HG03342 (cell line): Measurements from ENCODE around the gene ITPRID1.
"Not testable (repeated sequence)": the region's sequence is repeated elsewhere in the genome, so short reads cannot be mapped to it uniquely, and the experiment has no call there.

Experiments used
- ATAC-seq: cut with Tn5 transposase; IDR thresholded peaks from one replicate; pipeline ENCODE4 v1.9.1; 2021; ENCODE audit warnings: mild to moderate bottlenecking, moderate library complexity; ENCODE audit not compliant: unreplicated experiment

Gene ITPRID1

DNA sequence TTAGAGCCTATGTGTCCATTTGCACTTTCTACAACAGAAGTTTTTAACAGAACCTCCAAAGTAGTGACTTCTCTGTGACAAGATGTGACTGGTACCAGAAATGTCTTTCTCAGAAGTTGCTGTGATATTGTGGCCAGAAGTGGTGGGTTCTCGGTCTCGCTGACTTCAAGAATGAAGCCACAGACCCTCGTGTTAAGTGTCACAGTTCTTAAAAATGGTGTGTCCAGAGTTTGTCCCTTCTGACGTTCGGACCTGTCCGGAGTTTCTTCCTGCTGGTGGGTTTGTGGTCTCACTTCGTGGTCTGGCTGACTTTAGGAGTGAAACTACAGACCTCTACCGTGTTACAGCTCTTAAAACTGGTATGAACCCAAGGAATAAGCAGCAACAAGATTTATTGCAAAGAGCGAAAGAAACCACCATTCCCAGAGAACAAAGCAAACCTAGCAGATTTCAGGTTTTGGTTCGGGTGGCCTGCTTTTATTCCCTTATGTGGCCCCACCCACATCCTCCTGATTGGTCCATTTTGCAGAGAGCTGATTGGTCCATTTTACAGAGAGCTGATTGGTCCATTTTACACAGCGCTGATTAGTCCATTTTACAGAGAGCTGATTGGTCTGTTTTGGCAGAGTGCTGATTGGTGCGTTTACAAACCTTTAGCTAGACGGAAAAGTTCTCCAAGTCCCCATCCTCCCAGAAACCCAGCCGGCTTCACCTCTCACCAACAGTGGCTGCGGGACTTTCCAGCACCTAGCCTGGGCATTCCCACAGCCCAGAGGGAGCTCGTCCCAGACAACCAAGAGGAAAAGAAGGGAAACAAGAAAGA lies 3.0 kb downstream of the ITPRID1 start:
- ATAC-seq = no peak

DNA sequence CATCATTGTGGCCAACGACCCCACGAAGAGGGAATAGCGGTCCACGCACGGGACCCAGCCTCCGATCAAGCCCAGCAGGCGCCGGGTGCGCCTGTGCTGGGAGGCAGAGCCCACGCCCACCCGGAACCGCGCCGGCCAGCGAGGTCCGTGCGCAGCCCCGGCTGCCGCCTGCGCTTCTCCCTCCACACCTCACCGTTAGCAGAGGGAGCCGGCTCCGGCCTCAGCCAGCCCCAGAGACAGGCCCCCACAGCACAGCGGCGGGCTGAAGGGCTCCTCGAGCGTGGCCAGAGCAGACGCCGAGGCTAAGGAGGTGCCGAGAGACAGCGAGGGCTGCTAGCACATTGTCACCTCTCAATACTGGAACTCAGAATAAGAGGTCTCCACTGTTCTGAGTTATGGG lies 3.6 kb downstream of the ITPRID1 start:
- ATAC-seq = no peak

DNA sequence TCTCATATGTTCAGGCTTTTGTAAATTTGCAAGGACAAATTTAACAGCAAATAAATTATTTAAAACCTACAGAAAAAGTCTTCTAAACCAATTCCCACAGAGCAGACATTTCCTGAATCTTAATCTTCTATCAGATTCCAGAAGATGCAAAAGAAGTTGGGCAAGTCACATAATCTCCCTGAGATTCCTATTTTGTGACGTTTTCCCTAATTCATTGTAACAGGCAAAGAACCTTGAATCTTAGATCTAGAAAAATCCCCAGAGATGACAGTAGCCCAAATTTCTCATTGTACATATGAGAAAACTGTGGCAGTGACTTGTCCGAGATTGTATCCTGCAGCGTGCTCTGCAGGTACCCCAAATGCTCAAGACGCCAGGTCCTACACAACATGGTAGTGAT lies 4.9 kb downstream of the ITPRID1 start:
- ATAC-seq = no peak

DNA sequence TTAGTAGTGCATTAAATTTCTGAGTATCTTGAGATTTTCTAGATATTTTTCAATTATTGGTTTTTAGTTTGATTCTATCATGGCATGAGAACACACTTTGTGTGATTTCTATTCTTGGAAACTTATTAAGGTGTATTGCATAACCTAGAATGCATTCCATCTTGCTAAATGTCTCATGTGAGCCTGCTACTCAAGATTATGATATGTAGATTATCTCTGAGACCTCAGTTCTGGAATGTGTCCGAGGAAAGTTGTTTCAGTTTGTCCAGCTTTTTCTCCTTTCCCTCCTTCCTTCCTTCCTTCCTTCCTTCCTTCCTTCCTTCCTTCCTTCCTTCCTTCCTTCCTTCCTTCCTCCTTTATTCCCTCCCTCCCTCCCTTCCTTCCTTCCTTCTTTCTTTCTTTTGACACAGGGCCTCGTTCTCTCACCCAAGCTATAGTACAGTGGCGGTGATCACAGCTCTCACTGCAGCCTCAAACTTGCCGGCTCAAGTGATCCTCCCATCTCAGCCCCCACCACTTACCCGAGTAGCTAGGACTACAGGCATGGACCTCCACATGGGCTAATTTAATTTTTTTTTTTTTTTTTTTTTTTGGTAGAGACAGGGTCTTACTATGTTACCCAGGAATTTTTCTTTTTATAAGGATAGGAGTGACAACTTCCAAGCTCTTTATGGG lies 7.6 kb downstream of the ITPRID1 start:
- no peak for ATAC-seq

DNA sequence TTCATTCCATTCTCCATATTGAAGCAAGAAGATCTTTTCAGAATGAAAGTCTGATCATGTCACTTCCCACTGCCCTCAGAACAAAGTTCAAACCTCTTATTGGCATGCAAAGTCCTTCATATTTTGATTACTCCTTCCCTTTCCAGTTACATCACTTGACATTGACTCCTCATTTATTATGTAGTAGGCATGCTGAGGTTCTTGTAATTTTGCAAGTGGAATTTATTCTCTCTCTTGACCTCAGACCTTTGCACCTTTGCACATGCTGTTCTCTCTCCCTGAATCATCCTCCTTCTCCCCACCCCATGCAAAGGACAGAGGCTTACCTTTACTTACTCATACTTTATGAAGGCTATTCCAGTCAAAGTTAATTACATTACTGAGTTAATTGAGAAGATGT lies 13.0 kb downstream of the ITPRID1 start:
- no peak for ATAC-seq

DNA sequence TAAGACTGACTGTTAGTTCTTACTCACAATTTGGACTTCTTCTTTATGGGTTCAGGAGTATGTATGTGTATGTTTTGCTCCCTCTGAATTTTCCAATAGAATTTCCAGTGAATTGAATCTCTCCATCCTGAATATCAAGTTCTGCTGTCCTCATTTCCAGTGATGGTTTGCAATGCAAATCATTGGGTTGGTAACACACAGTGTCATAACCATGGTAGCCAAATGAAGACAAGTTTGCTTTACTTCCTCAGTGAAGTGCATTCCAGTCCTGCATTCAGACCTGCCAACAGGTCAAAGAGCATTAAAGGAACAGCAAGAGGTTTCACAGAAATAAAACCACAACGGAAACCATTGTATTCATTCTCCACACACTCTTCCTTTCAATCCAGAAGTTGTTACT lies 15.2 kb downstream of the ITPRID1 start:
- ATAC-seq = no peak

DNA sequence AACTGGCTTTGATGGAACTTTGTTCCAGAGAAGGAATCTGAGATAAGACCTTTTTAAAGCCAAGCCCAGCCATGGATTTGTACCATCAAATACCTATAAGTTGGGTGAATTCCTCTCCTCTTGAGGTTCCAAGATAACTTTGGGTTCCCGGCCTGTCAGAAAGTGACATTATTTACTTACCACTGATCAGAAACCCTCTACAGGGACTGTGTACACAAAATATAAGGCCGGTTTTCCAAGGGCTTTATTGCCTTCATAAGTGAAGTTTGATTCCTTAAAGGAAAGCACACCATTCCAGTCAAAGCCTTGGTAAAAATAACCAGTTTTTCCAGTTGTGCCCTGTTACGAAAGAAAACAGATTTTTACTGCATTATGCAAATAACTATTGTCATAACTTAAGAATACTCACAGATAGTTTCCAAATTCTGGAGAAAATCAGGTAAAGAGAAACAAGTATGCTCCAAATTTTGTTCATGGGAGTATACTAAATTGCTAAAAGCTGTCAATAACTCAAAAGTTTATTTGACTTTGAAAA lies 26.8 kb downstream of the ITPRID1 start:
- ATAC-seq = not testable (repeated sequence)

DNA sequence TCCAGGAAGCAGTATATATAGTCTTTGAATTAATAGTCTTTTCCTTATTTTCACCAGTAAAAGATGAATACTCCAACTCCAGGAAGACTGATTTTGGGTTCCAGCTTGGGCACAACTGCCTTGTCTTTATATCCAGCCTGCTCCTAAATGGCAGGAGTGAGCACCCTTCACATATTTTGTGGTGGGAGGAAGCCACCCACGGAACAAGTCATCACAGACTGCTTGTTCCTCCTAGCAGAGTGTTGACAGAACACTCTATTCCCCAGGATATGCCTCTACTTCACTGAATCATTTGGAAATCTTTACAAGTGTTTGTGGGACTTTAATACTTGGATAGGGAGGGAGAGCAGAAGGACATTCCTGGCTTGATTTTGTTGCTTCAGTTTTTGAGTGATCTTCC lies 31.7 kb downstream of the ITPRID1 start:
- no peak for ATAC-seq

DNA sequence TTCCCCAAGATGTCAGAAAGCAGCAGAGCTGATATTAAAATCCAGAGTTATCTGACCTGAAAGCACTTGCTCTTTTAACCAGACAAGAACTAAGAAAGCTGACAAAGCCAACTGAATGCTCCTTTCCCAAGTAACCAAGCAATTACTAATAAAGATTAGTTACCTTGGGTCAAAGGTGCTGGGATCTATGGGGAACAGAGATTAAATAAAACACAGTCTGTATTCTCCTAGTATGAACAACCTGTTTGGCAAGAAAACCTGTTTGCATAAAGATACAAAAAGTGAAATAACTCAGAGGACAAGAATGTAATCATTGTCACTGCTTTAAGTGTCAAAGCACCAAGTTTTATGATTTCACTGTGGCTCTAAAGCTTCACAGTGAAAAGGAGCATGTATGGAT lies 35.7 kb downstream of the ITPRID1 start:
- no peak for ATAC-seq

DNA sequence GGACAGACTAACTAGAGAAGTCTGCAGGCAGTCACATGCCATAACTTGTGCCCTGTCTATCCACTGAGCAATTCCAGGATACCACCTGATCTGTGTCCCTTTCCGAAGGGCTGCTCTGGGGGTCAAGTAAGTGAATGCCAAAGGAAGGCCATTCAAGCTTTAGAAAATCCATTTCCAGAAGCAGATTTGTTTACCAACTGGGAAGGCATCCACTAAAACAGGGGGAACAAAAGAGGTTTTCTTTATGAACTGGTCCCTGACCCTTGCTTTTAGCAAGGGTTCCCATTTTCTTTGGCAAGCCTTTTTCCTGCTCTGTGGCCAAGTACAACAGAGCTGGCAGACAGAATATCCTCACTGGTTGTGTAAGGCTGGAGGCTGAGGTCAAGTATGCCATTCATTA lies 36.5 kb downstream of the ITPRID1 start:
- no peak for ATAC-seq

DNA sequence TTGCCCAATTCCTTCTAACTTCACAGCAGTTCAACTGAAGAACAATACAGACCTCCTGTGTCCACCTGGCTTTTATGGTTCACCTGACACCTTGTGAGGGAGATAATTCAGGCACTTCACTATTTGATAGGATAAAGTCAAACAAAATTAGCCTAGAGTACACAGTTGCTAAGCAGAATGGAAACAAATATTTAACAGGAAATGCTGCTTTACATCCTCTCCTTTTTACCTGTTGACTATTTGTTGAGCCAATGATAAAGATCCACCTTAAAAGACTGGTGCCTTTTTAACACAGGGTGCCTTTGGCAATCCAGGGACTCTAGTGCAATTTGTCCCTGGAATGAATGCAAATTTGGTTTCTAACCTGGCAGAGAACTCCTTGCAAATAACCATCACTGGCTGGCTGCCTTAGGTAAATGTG lies 39.8 kb downstream of the ITPRID1 start:
- ATAC-seq = no peak

DNA sequence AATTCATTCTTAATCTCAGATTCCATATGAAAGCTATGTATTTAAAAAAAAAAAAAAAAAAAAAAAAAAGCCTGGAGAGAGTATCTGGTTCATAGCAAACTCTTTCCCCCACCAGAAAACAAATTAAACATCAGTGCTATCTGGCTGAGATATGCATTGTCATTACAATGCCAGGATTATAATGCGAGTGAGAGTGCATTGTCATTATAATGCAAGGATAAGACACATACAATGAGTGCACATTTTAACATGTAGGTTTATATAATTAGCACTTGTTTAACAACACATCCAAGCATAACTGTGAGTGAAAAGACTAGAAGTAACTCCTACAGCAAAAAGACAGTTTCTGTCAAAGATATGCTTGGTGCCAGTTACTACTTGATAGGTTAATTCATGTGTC lies 48.1 kb downstream of the ITPRID1 start:
- ATAC-seq = no peak

DNA sequence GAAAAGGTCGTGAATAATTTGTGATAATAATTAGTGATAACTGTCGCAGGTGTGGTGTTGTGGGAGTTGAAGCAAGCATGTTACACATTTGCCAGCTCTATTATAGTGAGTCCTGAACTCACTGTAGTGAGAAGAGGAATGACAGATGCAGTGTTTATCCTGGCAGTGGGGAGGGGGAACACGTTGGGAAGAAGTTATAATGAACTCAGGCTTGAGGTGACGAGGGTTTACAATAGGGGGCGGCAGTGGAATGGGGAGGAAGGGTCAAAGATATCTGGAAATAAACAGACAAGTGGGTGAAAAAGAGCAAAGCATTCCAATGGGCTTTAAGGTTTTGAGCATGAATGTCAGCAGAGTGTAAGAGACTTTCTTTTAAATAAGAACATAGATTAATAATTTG lies 49.6 kb downstream of the ITPRID1 start:
- ATAC-seq = no peak

DNA sequence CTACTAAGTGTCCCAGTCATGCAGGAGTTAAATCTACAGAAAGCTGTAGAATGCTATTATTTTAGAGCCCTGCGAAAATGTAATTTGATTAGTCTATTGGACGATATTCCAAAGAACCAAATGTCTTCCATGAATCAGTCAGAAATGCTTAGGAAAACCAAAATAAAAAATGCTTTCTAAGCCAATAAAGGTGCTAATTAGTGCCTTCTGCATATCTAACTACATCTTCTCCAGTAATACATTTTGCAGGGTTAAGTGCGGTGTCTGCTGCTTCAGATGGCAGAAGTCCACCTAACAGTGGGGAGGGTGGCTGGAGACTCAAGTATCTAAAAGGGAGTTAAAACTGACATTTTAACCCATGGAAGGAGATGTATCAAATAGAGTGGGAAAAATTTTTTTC lies 50.1 kb downstream of the ITPRID1 start:
- ATAC-seq = no peak

DNA sequence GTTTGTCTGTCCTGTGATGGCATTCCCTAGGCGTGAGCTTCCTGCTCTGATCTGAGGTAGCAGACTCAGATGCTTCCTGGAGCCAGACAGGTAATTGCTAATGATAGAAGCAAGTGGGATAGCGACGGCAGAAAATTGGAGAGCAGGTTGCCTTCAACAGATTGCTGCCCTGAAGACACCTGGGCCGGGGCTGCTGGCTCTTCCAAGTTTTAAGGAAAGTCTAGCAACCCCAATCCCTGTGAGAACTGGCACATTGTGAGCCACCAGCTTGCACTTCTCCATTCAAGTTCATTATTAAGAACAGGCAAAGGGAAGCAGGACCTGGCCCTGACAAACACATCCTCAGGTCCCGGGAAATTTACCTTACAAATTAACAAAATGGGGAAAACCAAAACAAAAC lies 50.8 kb downstream of the ITPRID1 start:
- ATAC-seq = no peak

DNA sequence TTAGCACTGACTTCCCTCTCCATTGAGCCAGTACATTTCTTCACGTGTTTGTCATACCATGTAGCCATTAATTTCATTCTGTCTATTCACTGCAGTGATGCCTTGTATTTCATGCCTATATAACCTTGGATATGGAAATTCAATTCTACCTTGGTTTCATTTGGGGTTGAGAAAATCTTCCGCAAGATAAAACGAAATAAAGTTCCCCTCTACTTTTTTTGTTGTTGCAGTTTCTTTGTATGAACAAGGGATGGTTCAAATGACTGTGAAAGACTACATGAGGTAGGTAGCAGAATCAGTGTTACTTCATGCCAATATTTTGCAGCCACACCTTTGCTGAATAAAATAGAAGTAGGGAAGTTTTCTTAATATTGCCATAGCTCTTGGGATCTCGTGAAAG lies 55.6 kb downstream of the ITPRID1 start:
- no peak for ATAC-seq

DNA sequence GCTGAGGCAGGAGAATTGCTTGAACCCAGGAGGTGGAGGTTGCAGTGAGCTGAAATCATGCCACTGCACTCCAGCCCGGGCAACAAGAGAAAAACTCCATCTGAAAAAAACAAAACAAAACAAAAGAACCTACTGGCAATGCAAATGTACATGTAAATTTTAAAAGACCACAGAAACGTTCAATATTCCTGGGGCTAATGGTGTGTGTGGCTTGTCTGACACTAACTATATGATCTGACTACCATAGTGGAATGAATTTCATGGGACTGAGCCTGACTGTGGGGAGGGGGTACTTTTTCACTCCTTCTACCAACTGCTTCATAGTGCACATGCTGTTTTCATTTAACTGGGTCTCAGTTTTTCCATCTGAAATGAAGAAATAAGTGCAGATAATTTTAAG lies 69.6 kb downstream of the ITPRID1 start:
- no peak for ATAC-seq

DNA sequence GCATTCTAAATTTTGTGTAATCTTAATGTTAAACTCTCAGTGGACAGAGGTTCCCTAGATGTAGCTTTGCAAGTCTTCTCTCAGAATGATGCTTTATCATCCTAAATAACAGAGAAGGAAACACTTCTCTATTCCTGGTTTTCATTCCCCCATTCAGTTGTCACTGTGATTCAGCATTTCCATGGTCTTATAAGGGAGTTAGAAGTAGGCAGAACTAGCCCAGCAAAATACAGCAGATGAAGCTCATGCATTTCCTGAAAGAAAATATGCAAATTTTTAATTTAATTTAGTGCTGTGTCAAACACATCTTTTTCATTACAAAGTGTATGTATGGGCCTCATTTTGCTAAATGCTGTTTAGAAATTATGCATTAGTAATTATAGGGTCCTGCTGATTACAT lies 70.1 kb downstream of the ITPRID1 start:
- ATAC-seq = no peak

DNA sequence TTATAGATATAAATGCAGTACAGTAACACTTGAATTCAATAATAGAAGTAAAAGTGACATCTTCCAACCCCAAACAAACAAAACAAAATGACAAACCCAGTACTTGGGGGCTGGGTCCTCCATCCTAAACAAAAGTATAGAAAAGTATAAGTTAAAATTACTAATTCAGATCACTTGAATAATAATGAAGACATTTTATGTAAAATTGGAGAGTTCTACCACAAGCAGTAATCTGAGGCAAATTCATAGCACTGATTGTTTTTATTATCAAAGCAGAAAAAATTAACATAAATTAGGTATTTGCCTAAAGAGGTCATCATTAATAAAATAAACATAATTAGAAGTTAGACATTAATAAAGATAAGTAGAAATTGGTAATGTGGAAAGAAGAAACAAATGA lies 81.5 kb downstream of the ITPRID1 start:
- ATAC-seq = no peak

DNA sequence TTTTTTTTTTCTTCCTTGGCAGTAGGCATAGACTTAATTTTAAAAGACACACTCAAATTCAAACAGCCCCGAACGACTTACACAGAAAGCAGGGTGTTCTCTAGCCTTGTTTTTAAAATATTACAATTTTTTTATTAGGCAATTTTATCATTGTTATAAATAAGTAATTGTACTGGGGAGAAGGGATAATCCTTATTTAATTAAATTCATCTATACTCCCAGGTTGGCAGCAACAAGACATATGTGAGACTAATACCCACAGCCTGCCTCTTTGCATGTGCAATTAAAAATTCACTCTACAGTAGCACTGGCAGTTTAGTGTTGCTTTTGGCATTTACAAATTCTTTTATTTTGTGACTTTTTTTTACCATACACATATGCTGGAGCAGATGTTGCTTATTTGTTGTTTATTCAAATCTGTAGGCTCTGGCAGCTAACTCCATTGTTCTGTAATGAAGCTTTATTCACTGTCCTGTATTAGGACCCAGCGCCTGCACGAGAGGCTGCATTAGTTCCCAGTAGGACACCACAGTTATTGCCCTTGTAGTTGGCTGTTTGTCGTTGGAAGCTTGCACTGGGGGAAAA lies 88.2 kb downstream of the ITPRID1 start:
- no peak for ATAC-seq

DNA sequence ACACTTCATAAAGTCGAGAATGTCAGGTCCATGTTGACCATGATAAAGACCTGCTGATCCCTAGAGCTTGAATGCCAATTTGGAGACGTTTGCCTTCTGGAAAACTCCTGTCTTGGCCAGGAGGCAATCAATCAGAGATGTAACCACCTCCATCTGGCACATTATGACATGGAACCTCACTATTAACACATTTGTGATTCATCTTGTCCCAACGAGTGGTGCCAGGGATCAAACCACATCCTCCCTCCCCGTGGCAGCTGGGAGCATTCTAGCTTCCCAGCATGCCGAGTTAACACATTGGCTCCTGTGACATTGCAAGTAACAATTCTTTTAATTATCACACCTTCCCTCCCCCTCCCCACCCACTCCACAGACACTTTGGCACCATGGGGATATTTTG lies 89.2 kb downstream of the ITPRID1 start:
- no peak for ATAC-seq

DNA sequence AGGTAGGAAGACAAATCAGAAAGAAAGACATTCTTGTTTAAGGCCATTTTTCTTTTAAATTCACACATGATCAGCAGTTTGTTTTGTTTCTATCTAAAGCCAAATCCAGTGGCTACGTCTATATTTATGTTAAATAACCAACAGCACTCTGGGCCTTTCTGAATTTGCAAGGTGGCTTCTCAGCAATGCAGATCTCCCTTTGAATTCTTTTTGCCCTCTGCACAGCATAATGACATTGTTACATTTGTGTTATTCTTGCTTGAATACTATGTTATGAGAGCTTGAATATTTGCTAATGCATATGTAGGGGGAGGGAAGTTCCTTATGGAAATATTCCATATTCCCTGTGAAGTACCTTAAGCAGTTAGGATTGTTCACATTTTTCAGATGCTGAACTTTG lies 99.7 kb downstream of the ITPRID1 start:
- no peak for ATAC-seq
